Spleen (tissue), 11 donors: Measurements from ENCODE around the gene HSD17B14. TPM values are rescaled to one million over a fixed set of nuclear protein-coding genes. Genes with fewer than 3 reads are reported as not detected.
"Not testable (repeated sequence)": the region's sequence is repeated elsewhere in the genome, so short reads cannot be mapped to it uniquely, and the experiment has no call there.

Source experiments
- DNase-seq: peaks from one replicate; pipeline ENCODE4 v3.0.0-alpha.2; 2020
- H3K27ac ChIP-seq, 8 donors: fragments of 200-600 bp; sonication (generic) in 7 of 8; 1 replicate in 4 of 8; 2 replicates in 4 of 8; pipeline versions ENCODE4 v1.5.0 to v1.8.0; 2016 to 2021; ENCODE audit warnings: inconsistent platforms in 4 of 8, mild to moderate bottlenecking in 4 of 8, moderate library complexity in 1 of 8
- H3K27me3 ChIP-seq, 7 donors: fragments of 200-600 bp; sonication (generic) in 6 of 7; replicated peaks in 1 of 7; 1 replicate in 4 of 7; 2 replicates in 3 of 7; pipeline versions ENCODE4 v1.5.0 to v1.8.0; 2016 to 2021; ENCODE audit warnings: inconsistent platforms in 3 of 7, mild to moderate bottlenecking in 1 of 7
- H3K36me3 ChIP-seq, 6 donors: fragments of 200-600 bp; sonication (generic) in 5 of 6; 1 replicate in 4 of 6; 2 replicates in 2 of 6; pipeline versions ENCODE4 v1.5.0 to v1.8.0; 2016 to 2021; ENCODE audit warnings: inconsistent platforms in 2 of 6
- H3K4me1 ChIP-seq, 6 donors: fragments of 200-600 bp; sonication (generic) in 5 of 6; 1 replicate in 3 of 6; 2 replicates in 3 of 6; pipeline versions ENCODE4 v1.5.0 to v1.8.0; 2016 to 2021; ENCODE audit warnings: inconsistent platforms in 3 of 6
- H3K4me3 ChIP-seq, 8 donors: fragments of 200-600 bp; sonication (generic) in 7 of 8; 1 replicate in 4 of 8; 2 replicates in 4 of 8; pipeline versions ENCODE4 v1.5.0 to v1.8.0; 2016 to 2021; ENCODE audit warnings: inconsistent platforms in 4 of 8, mild to moderate bottlenecking in 4 of 8, moderate library complexity in 2 of 8
- H3K9me3 ChIP-seq, 8 donors: fragments of 200-600 bp; sonication (generic) in 7 of 8; 1 replicate in 4 of 8; 2 replicates in 4 of 8; pipeline versions ENCODE4 v1.5.0 to v1.8.0; 2016 to 2021; ENCODE audit warnings: inconsistent platforms in 4 of 8
- POLR2A ChIP-seq, 3 donors: fragments of 450-650 bp; IDR thresholded peaks; one replicate each; pipeline ENCODE4 v1.5.1; 2017; ENCODE audit warnings: antibody characterized with exemption in 3 of 3, mild to moderate bottlenecking in 1 of 3
- POLR2AphosphoS5 ChIP-seq, 3 donors: sonication (generic); formaldehyde crosslinking; IDR thresholded peaks; one replicate each; pipeline ENCODE4 v1.5.1; 2017; ENCODE audit warnings: antibody characterized with exemption in 3 of 3
- WGBS, 5 donors: extraction: QIAGEN DNeasy Blood & Tissue Kit in 3 of 5; methylation state at CpG; one replicate each; pipeline versions ENCODE4 v1.1.5 to v1.1.7; 2013 to 2018; 5-methylcytosine and 5-hydroxymethylcytosine counted together
- intact Hi-C: fragments of 100-400 bp; cut with DNase I; formaldehyde crosslinking; loops from one replicate; pipeline ENCODE4 v1.15.0; 2023; ENCODE audit warnings: low total_unique reads
- polyA plus RNA-seq, 3 donors: library from polyadenylated mRNA; stranded (reverse); fragments of 200-250 nt; gene quantifications; one replicate each; pipeline ENCODE4 v1.2.1, GENCODE V29; 2013
- total RNA-seq, 7 donors: library from RNA; depleted of rRNA in 3 of 7; stranded (reverse); fragments of >200 nt in 3 of 7; fragmentation: NEBNext Ultra II Directional in 4 of 7; extraction: Animal tissue kit (Norgen Biotek cat#: 25700) in 4 of 7; gene quantifications; one replicate each; pipeline versions ENCODE4 v1.1.0 to v1.2.1, GENCODE V29; 2016 to 2021
- TF ChIP-seq, protein P1 (sequence below), 11 experiments: fragments of 200-600 bp in 7 of 11; fragments of 450-650 bp in 4 of 11; sonication (generic) in 4 of 11; IDR thresholded peaks in 8 of 11; conservative IDR thresholded peaks in 3 of 11; 1 replicate in 7 of 11; 2 replicates in 4 of 11; pipeline versions ENCODE4 v1.4.0 to v1.8.0; 2016 to 2021; ENCODE audit warnings: antibody characterized with exemption in 11 of 11, inconsistent platforms in 4 of 11, mild to moderate bottlenecking in 1 of 11
- donor health status: healthy with polysubstance abuse.
- donor health status: DM: no; HTN: no; CAD: no; lungs with moderate emphysema.
- donor health status: DM: no; HTN: no; CAD: no.
- donor health status: Bipolar disorder and iron deficiency.
- donor health status: healthy.
- donor health status: DM: no; HTN: no; CAD: no.
- donor health status: DM: yes; HTN: yes; CAD: no.

The HSD17B14 gene
- total and polyA plus RNA-seq, 10 donors = 2.4 to 16.5 (median 10.6) TPM

DNA sequence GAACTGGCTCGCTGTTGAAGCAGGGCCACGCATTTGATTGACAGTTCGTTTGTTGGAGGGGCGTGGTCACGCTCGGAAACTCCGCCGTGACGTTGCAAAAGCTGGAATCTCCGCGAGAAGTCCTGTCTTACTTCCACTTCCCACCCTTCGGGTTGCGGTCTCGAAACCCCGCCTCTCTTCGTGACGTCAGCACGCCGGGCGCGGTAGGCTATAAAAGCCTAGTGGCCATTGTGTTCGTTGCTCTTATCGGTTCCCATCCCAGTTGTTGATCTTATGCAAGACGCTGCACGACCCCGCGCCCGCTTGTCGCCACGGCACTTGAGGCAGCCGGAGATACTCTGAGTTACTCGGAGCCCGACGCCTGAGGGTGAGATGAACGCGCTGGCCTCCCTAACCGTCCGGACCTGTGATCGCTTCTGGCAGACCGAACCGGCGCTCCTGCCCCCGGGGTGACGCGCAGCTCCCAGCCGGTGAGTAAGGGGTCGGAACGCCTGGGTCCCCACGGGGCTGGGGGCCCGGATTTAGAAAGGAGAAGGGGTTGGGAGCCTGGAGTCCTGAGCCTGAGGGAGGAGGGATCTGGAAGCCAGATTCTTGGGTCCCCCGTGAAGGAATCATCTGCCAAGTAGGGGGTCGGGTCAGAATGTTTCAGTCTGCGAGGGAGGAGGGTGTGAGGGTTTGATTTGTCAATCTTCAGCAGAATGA, 36.0 kb upstream of the HSD17B14 start, which contains the start of gene PPP1R15A:
Gene PPP1R15A (plus strand): TSS at position 240 of the 702 bp plus-strand sequence. CDS start 813 bp downstream, outside the sequence.
- peak within 1 kb of the TSS; percentile 96 to 100 (median 100) for H3K27ac ChIP-seq
- peaks cover 0 to 43% (median 23%) of the 10 kb centered on the region in 6 donors for H3K36me3 ChIP-seq
- 0% methylated on average over 42 to 53 of the region's 53 CpGs for WGBS, 5 donors
- peak within 1 kb of the TSS; percentile 60 to 90 (median 82) for H3K4me3 ChIP-seq
- intact Hi-C loops = loop anchor here (10.0 kb wide), 1 partner anchor 92 kb away; the partner anchor contains the start of gene FTL
- peak; percentile 99 for DNase-seq
- H3K27me3 ChIP-seq = peaks cover 0 to 4% (median 0%) of the 10 kb centered on the region in 7 donors
- no peaks in the 10 kb centered on the region for H3K9me3 ChIP-seq
- H3K4me1 ChIP-seq = peaks cover 38 to 68% (median 51%) of the 10 kb centered on the region in 6 donors
- peak; percentile 96 to 100 (median 98) for TF ChIP-seq POLR2A (IDR thresholded peaks at IDR 0.05)
- TF ChIP-seq, protein P1, sequence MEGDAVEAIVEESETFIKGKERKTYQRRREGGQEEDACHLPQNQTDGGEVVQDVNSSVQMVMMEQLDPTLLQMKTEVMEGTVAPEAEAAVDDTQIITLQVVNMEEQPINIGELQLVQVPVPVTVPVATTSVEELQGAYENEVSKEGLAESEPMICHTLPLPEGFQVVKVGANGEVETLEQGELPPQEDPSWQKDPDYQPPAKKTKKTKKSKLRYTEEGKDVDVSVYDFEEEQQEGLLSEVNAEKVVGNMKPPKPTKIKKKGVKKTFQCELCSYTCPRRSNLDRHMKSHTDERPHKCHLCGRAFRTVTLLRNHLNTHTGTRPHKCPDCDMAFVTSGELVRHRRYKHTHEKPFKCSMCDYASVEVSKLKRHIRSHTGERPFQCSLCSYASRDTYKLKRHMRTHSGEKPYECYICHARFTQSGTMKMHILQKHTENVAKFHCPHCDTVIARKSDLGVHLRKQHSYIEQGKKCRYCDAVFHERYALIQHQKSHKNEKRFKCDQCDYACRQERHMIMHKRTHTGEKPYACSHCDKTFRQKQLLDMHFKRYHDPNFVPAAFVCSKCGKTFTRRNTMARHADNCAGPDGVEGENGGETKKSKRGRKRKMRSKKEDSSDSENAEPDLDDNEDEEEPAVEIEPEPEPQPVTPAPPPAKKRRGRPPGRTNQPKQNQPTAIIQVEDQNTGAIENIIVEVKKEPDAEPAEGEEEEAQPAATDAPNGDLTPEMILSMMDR (IDR thresholded peaks at IDR 0.05 in 8 of 11, conservative IDR thresholded peaks at IDR 0.05 in 3 of 11) = peak; percentile 13 to 77 (median 53)
- peak; percentile 100 for TF ChIP-seq POLR2AphosphoS5 (IDR thresholded peaks at IDR 0.05)

GRCh38 chr19:48871471-48872181, 35.3 kb upstream of the HSD17B14 start:
- Histone ChIP-seq H3K27ac (peak overlapping the region in 7 of 8 donors; percentile 96 to 100 (median 100)), H3K4me1 (peaks cover 35 to 68% (median 45%) of the 10 kb centered on the region in 6 donors), H3K4me3 (peak overlapping the region in 6 of 8 donors; percentile 60 to 90 (median 85)), H3K36me3 (peaks cover 0 to 36% (median 19%) of the 10 kb centered on the region in 6 donors)
- H3K27me3 ChIP-seq, H3K9me3 ChIP-seq, DNase-seq: not testable (repeated sequence)
- WGBS, 5 donors = 83 to 92% (median 87%) methylated on average over 24 to 31 of the region's 31 CpGs
- intact Hi-C loops = loop anchor here (10.0 kb wide), 1 partner anchor 93 kb away; the partner anchor contains the start of gene FTL

- Histone ChIP-seq H3K4me1 (peaks cover 19 to 58% (median 29%) of the 10 kb centered on the region in 6 donors), H3K27ac (no peak overlapping the region), H3K4me3 (no peak overlapping the region), H3K9me3 (no peaks in the 10 kb centered on the region), H3K36me3 (peaks cover 0 to 20% (median 12%) of the 10 kb centered on the region in 6 donors), H3K27me3 (peaks cover 0 to 15% (median 0%) of the 10 kb centered on the region in 7 donors)
- TF ChIP-seq, protein P1 (IDR thresholded peaks at IDR 0.05 in 8 of 11, conservative IDR thresholded peaks at IDR 0.05 in 3 of 11) = no peak
- 88 to 96% (median 93%) methylated on average over 9 of the region's 9 CpGs for WGBS, 5 donors
- DNase-seq = no peak
- intact Hi-C loops = loop anchor here (10.0 kb wide), 1 partner anchor 95 kb away; the partner anchor contains the start of gene FTL
Observed at GRCh38 chr19:48870048-48870447, 33.8 kb upstream of the HSD17B14 start.

GRCh38 chr19:48868114-48868886, 32.0 kb upstream of the HSD17B14 start, which contains the start of gene PLEKHA4:
TSS of gene PLEKHA4 (minus strand) at chr19:48868617. CDS start at chr19:48867620, 997 bp downstream.
- DNase-seq = no peak
- intact Hi-C loops = no loop called here
- WGBS, 5 donors = 37 to 66% (median 51%) methylated on average over 10 to 11 of the region's 11 CpGs

More at GRCh38 chr19:48868114-48868886, 32.0 kb upstream of the HSD17B14 start, which contains the start of gene PLEKHA4:
- peak; percentile 18 to 53 (median 50) for TF ChIP-seq POLR2AphosphoS5 (IDR thresholded peaks at IDR 0.05)
- TF ChIP-seq POLR2A (IDR thresholded peaks at IDR 0.05) = no peak
- Histone ChIP-seq H3K9me3 (no peaks in the 10 kb centered on the region), H3K4me1 (peaks cover 2 to 40% (median 12%) of the 10 kb centered on the region in 6 donors), H3K36me3 (peaks cover 0 to 2% (median 0%) of the 10 kb centered on the region in 6 donors), H3K4me3 (peak within 1 kb of the TSS in 4 of 8 donors; percentile 13 to 49 (median 22)), H3K27me3 (peaks cover 0 to 15% (median 0%) of the 10 kb centered on the region in 7 donors), H3K27ac (peak within 1 kb of the TSS in 7 of 8 donors; percentile 59 to 76 (median 66))
